ENCODE measurements around the gene H3-3A.

DNA sequence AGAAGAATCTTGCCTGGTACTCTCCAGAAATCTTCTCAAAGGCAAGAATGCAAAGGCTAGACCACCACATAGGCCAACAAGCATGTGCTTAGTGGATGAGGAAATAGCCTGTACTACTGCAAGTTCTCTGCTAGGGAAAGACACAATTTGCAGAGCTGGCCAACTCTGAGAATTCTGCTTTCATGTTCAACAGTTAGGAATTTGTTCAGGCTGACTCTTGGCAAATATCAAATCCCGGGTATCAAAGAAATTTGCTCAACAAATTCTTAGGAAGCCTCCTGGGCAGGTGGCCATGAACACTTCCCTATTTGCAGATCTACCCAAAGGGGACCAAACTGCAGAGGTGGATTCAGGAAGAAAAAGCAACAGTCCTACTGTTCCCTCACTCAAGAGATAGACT lies 15.0 kb upstream of the H3-3A start:
- TF ChIP-seq CTCF (IDR thresholded peaks at IDR 0.05) (no peak), POLR2AphosphoS5 (IDR thresholded peaks at IDR 0.05) (no peak), POLR2A (IDR thresholded peaks at IDR 0.05) (no peak)
